ENCODE data around the gene HSD11B2.
"Not testable (repeated sequence)": the region's sequence is repeated elsewhere in the genome, so short reads cannot be mapped to it uniquely, and the experiment has no call there.

HSD11B2 gene

GRCh38 chr16:67413978-67414911 is 16.7 kb upstream of the HSD11B2 start:
- Histone ChIP-seq H3K9me2 (replicated peaks; ENCODE audit: control insufficient read depth, low read length) (no peaks in the 10 kb centered on the region), H3K79me2 (ENCODE audit: control insufficient read depth, low read length) (no peaks in the 10 kb centered on the region)

GRCh38 chr16:67415421-67415820 is 15.5 kb upstream of the HSD11B2 start:
- H4K20me1 ChIP-seq (ENCODE audit: control insufficient read depth, insufficient read depth, low read depth, low read length); H3K9me2 ChIP-seq (replicated peaks; ENCODE audit: control insufficient read depth, low read length); H3K9me3 ChIP-seq (ENCODE audit: control insufficient read depth, insufficient read depth, low read length); H3K79me2 ChIP-seq (ENCODE audit: control insufficient read depth, low read length); H3K27ac ChIP-seq (ENCODE audit: low read depth, low read length); H3K36me3 ChIP-seq (ENCODE audit: control insufficient read depth, low read length); H3F3A ChIP-seq (ENCODE audit: control insufficient read depth, insufficient read depth): not testable (repeated sequence)
- H3K4me1 ChIP-seq (ENCODE audit: control insufficient read depth, low read length): peaks cover 14% of the 10 kb centered on the region
- H3K27me3 ChIP-seq (ENCODE audit: control insufficient read depth, low read length): peaks cover 35% of the 10 kb centered on the region
- peak overlapping the region; percentile 72 for H3K4me3 ChIP-seq (ENCODE audit: low read length)
- peak overlapping the region; percentile 79 for H3K4me2 ChIP-seq (ENCODE audit: low read length)

More at GRCh38 chr16:67413978-67414911, 16.7 kb upstream of the HSD11B2 start:
- Histone ChIP-seq H3K4me2 (ENCODE audit: low read length) (no peak overlapping the region), H3K9me3 (ENCODE audit: control insufficient read depth, insufficient read depth, low read length) (no peaks in the 10 kb centered on the region), H4K20me1 (ENCODE audit: control insufficient read depth, insufficient read depth, low read depth, low read length) (no peaks in the 10 kb centered on the region), H3K4me1 (ENCODE audit: control insufficient read depth, low read length) (peaks cover 14% of the 10 kb centered on the region), H3K27ac (ENCODE audit: low read depth, low read length) (no peak overlapping the region), H3F3A (ENCODE audit: control insufficient read depth, insufficient read depth) (no peaks in the 10 kb centered on the region), H3K4me3 (ENCODE audit: low read length) (no peak overlapping the region), H3K36me3 (ENCODE audit: control insufficient read depth, low read length) (no peaks in the 10 kb centered on the region), H3K27me3 (ENCODE audit: control insufficient read depth, low read length) (peaks cover 30% of the 10 kb centered on the region)
- no peak for TF ChIP-seq CTCF (IDR thresholded peaks at IDR 0.05; ENCODE audit: low read depth, low read length, poor library complexity, severe bottlenecking)
- TF ChIP-seq EZH2phosphoT487 (IDR thresholded peaks at IDR 0.05; ENCODE audit: borderline replicate concordance, low read length): no peak

- no peaks in the 10 kb centered on the region for H3F3A ChIP-seq (ENCODE audit: control insufficient read depth, insufficient read depth)
- peak within 1 kb of the TSS; percentile 72 for H3K4me3 ChIP-seq (ENCODE audit: low read length)
- no peak within 1 kb of the TSS for H3K27ac ChIP-seq (ENCODE audit: low read depth, low read length)
- H3K27me3 ChIP-seq (ENCODE audit: control insufficient read depth, low read length): peaks cover 35% of the 10 kb centered on the region
- no peaks in the 10 kb centered on the region for H3K79me2 ChIP-seq (ENCODE audit: control insufficient read depth, low read length)
- no peaks in the 10 kb centered on the region for H3K9me3 ChIP-seq (ENCODE audit: control insufficient read depth, insufficient read depth, low read length)
- no peak for TF ChIP-seq EZH2phosphoT487 (IDR thresholded peaks at IDR 0.05; ENCODE audit: borderline replicate concordance, low read length)
- peak; percentile 78 for TF ChIP-seq CTCF (IDR thresholded peaks at IDR 0.05; ENCODE audit: low read depth, low read length, poor library complexity, severe bottlenecking)
- peaks cover 14% of the 10 kb centered on the region for H3K4me1 ChIP-seq (ENCODE audit: control insufficient read depth, low read length)
- no peaks in the 10 kb centered on the region for H4K20me1 ChIP-seq (ENCODE audit: control insufficient read depth, insufficient read depth, low read depth, low read length)
- no peaks in the 10 kb centered on the region for H3K36me3 ChIP-seq (ENCODE audit: control insufficient read depth, low read length)
- peak within 1 kb of the TSS; percentile 79 for H3K4me2 ChIP-seq (ENCODE audit: low read length)
- H3K9me2 ChIP-seq (replicated peaks; ENCODE audit: control insufficient read depth, low read length): no peaks in the 10 kb centered on the region
These were observed 14.8 kb upstream of the HSD11B2 start, which contains the start of gene ZDHHC1 for GRCh38 chr16:67415872-67416793. TSS of gene ZDHHC1 (minus strand) at chr16:67416477. CDS start at chr16:67407775, 8,702 bp downstream.

Measured in DOHH2 (cell line).